ENCODE measurements around the gene C1QTNF2.

DNA sequence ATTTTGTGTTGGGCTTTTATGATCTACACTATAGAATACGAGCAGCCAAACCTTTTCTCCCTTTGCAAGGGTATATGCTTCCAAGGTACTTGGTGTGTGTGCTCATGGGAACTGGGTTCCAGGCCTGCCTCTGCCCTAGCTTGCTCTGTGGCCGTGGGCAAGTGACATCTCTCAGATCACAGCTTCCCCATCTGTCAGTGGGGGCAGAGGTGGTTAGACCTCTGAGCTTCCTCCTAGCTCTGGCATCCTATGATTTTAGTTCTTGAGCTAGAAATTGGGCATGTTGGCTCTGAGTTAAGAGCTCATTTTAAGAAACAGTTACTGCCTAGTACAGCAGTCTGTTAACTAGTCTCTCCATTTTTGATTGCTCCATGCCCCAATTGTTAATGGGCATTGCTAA, 45.5 kb downstream of the C1QTNF2 start:
- TF ChIP-seq, protein P1, sequence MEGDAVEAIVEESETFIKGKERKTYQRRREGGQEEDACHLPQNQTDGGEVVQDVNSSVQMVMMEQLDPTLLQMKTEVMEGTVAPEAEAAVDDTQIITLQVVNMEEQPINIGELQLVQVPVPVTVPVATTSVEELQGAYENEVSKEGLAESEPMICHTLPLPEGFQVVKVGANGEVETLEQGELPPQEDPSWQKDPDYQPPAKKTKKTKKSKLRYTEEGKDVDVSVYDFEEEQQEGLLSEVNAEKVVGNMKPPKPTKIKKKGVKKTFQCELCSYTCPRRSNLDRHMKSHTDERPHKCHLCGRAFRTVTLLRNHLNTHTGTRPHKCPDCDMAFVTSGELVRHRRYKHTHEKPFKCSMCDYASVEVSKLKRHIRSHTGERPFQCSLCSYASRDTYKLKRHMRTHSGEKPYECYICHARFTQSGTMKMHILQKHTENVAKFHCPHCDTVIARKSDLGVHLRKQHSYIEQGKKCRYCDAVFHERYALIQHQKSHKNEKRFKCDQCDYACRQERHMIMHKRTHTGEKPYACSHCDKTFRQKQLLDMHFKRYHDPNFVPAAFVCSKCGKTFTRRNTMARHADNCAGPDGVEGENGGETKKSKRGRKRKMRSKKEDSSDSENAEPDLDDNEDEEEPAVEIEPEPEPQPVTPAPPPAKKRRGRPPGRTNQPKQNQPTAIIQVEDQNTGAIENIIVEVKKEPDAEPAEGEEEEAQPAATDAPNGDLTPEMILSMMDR (IDR thresholded peaks at IDR 0.05; ENCODE audit: low read length), result no peak
- no peak for TF ChIP-seq EZH2phosphoT487 (IDR thresholded peaks at IDR 0.05; ENCODE audit: low read length)
- TF ChIP-seq EZH2 (optimal IDR thresholded peaks at IDR 0.05; ENCODE audit: low read depth, low read length), result no peak
